Mucosa of descending colon (tissue), 3 donors: ENCODE data around the gene RFLNA. TPM values are rescaled to one million over a fixed set of nuclear protein-coding genes. Genes with fewer than 3 reads are reported as not detected.

Experiments used
- ATAC-seq: fragments of 200-7000 bp; cut with Tn5 transposase; one replicate; pipeline ENCODE4 v1.9.1; 2020; ENCODE audit warnings: mild to moderate bottlenecking, moderate library complexity
- DNase-seq, 3 donors: peaks; one replicate each; pipeline ENCODE4 v3.0.0-alpha.2; 2020
- H3K36me3 ChIP-seq: fragments of 200-600 bp; one replicate; pipeline ENCODE4 v1.8.0; 2021; ENCODE audit warnings: low read depth, mild to moderate bottlenecking
- H3K4me1 ChIP-seq: fragments of 200-600 bp; one replicate; pipeline ENCODE4 v1.8.0; 2021; ENCODE audit warnings: low read depth, mild to moderate bottlenecking
- H3K4me3 ChIP-seq: fragments of 200-600 bp; one replicate; pipeline ENCODE4 v1.8.0; 2021; ENCODE audit warnings: mild to moderate bottlenecking
- H3K9me3 ChIP-seq: fragments of 200-600 bp; one replicate; pipeline ENCODE4 v1.8.0; 2021; ENCODE audit warnings: mild to moderate bottlenecking
- intact Hi-C, 2 donors: fragments of 100-400 bp; cut with DNase I in 1 of 2; cut with micrococcal nuclease in 1 of 2; formaldehyde crosslinking; loops; one replicate each; pipeline versions ENCODE4 v1.11.0 to v1.11.1; 2022; cut with DNase I, micrococcal nuclease
- total RNA-seq, 3 donors: library from RNA; stranded (reverse); fragmentation: NEBNext Ultra II Directional in 2 of 3; extraction: Animal tissue kit (Norgen Biotek cat#: 25700) in 2 of 3; gene quantifications; one replicate each; pipeline versions ENCODE4 v1.2.1 to v1.2.4, GENCODE V29; 2021 to 2023
- TF ChIP-seq, protein P1 (sequence below): fragments of 200-600 bp; IDR thresholded peaks from one replicate; pipeline ENCODE4 v1.8.0; 2022; ENCODE audit warnings: antibody characterized with exemption, mild to moderate bottlenecking
- donor health status: DM: no; HTN: no; CAD: no; lungs with moderate emphysema.
- donor health status: DM: no; HTN: no; CAD: no.
- donor health status: DM: no; HTN: yes; CAD: no.

RFLNA gene
- total RNA-seq, 3 donors from 2014 or later = 18.0 to 74.5 (median 36.0) TPM

DNA sequence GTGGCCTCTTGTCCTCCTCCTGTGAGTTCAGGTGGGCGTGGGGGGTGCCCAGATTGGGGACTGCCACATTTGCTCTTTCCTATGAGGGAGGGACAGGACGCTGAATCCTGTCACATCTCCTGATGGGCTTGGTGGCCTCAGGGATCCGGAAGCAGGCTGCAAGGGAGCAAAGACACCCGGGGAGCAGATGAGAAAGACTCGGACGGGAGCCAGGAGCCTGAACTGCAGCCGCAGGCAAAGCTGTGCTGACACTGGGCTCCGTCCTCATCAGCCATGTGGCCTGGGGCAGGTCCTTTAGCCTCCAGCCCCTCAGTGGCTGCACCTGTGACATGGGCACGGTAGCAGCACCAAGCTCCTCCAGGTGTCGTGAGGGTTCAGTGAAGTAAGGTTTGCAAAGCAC, 40.8 kb upstream of the RFLNA start:
- TF ChIP-seq, protein P1, sequence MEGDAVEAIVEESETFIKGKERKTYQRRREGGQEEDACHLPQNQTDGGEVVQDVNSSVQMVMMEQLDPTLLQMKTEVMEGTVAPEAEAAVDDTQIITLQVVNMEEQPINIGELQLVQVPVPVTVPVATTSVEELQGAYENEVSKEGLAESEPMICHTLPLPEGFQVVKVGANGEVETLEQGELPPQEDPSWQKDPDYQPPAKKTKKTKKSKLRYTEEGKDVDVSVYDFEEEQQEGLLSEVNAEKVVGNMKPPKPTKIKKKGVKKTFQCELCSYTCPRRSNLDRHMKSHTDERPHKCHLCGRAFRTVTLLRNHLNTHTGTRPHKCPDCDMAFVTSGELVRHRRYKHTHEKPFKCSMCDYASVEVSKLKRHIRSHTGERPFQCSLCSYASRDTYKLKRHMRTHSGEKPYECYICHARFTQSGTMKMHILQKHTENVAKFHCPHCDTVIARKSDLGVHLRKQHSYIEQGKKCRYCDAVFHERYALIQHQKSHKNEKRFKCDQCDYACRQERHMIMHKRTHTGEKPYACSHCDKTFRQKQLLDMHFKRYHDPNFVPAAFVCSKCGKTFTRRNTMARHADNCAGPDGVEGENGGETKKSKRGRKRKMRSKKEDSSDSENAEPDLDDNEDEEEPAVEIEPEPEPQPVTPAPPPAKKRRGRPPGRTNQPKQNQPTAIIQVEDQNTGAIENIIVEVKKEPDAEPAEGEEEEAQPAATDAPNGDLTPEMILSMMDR = no peak
- no peaks in the 10 kb centered on the region for H3K9me3 ChIP-seq
- DNase-seq = no peak
- H3K4me1 ChIP-seq = peaks cover 3% of the 10 kb centered on the region
- H3K4me3 ChIP-seq = no peak overlapping the region
- H3K36me3 ChIP-seq = no peaks in the 10 kb centered on the region
- intact Hi-C loops = no loop called here
- no peak for ATAC-seq

DNA sequence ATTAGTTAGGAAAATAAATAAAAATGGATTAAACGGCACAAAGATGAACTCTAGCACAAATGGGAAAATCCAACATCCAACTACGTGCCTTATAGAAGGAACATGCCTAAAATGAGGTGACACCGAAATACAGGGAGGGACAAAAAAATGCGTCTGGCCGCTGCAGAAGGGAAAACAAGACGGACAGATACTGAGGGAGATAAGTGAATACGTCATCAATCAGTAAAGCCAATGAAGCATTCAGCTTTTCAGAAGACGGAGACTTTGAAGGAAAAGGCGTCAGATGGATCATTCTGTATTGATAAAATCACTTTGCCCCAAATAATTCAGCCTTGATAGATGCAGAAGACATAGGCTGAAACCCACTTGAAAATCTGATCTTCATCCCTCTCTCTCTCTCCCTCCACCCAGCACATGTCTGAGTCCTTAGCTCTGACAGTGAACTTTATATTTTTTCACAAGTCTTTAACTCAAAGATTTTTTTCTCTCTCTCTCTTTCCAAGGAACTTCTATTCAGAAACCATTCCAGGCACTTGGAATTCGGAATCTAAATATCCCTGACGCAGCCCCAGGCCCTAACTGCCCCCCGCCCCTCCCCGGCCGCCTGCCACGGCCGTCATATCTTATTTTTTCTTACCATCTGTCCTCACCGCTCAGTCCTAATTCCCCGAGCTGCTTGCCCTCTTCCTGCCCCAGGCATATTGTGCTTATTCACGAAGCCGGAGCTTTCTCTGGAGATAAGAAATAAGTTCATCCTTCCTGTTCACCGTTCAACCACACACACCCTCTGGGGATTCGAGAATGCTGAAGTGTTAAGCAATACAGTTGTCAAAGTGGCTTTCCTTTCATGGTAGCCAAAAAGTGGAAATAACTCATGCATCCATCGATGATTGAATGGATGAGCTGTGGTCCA, 35.5 kb upstream of the RFLNA start:
- Histone ChIP-seq H3K4me1 (peaks cover 2% of the 10 kb centered on the region), H3K4me3 (no peak overlapping the region), H3K36me3 (no peaks in the 10 kb centered on the region), H3K9me3 (no peaks in the 10 kb centered on the region)
- no peak for ATAC-seq
- TF ChIP-seq, protein P1 = no peak
- DNase-seq = no peak
- intact Hi-C loops = no loop called here

DNA sequence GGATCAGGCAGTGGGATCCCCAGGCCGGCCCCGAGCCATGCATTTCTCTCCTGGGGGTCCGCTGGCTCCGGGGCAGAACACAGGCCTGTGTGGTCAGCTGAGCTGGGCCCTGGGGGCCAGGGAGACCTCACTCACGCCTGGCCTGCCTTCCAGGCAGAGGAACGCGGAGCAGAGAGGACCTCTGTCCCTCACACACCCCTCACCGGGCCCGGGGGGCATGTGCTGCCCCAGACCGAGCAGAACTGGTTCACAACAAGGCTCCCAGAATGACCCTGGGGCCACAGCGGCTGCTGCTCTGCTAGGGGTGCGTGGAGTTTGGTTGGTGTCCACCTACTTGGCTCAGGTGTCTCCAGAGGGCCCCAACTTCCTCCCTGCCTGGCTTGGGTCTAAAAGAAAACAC, 33.0 kb upstream of the RFLNA start:
- H3K4me3 ChIP-seq = no peak overlapping the region
- no peak for DNase-seq
- intact Hi-C loops = no loop called here
- ATAC-seq = no peak
- TF ChIP-seq, protein P1 = no peak
- H3K4me1 ChIP-seq = no peaks in the 10 kb centered on the region
- H3K36me3 ChIP-seq = no peaks in the 10 kb centered on the region
- no peaks in the 10 kb centered on the region for H3K9me3 ChIP-seq

DNA sequence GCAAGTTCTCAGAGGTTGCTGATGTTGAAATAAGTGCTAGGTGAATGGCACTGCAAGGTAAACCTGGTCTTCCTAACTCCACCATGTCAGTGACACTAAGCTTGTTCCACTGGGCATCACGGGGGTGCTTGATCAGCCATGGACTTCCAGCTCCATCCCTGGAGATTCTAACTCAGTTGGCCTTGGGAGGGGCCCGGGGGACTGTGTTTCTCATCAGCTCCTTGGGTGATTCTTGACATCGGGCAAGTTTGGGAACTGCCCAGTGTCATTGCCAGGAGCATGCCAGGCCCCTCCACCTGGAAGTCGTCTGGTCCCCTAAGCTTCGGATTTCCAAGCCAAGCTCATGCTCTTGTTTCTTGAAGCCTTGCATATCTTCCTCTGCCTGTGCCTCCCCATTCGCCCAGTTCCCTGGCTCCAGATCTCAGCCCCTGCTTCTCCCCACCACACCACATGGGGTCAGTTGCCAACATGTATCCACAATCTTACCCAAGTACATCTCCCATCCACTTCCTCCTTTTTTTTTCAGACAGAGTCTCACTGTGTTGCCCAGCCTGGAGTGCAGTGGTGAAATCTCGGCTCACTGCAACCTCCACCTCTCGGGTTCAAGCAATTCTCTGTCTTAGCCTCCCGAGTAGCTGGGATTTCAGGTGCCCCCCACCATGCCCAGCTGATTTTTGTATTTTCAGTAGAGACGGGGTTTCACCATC, 30.7 kb upstream of the RFLNA start:
- ATAC-seq (no peak), DNase-seq (no peak)
- TF ChIP-seq, protein P1 = no peak
- no peaks in the 10 kb centered on the region for H3K36me3 ChIP-seq
- H3K9me3 ChIP-seq = no peaks in the 10 kb centered on the region
- intact Hi-C loops = no loop called here
- no peak overlapping the region for H3K4me3 ChIP-seq
- no peaks in the 10 kb centered on the region for H3K4me1 ChIP-seq

DNA sequence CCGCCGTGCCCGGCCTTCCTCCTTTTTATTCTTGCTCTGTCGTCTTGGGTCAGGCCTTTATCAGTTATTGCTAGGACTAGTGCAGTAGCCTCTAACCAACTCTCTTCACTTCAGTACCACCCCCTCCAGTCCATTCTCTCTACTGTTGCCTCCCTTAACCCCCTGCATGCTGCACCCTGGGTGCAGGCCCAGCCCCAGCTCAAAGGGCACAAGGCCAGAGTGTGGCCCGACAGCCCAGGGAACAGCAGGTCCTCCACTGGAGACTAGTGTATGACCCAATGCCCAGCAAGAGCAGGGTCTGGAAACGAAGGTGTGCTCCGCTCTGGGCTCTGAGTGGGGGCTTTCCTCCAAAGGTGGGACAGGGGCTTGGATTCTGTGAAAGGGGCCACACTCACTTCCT, 30.0 kb upstream of the RFLNA start:
- TF ChIP-seq, protein P1 = no peak
- Histone ChIP-seq H3K9me3 (no peaks in the 10 kb centered on the region), H3K4me3 (no peak overlapping the region), H3K4me1 (no peaks in the 10 kb centered on the region), H3K36me3 (no peaks in the 10 kb centered on the region)
- DNase-seq = no peak
- intact Hi-C loops = no loop called here
- no peak for ATAC-seq
